HT-29 (cell line): ENCODE measurements around the gene BTBD16. TPM values are rescaled to one million over a fixed set of nuclear protein-coding genes. Genes with fewer than 3 reads are reported as not detected.

Experiments
- DNase-seq: peaks from one replicate; pipeline ENCODE4 v3.0.0-alpha.2; 2015; ENCODE audit warnings: low spot score
- total RNA-seq: library from RNA; depleted of rRNA; stranded (reverse); fragments of >200 nt; shearing (Covaris generic); gene quantifications from 2 replicates; pipeline ENCODE4 v1.2.3, GENCODE V29; 2014; rRNA removed

BTBD16 gene
- 4.0 and 4.7 TPM in 2 replicates for total RNA-seq

DNA sequence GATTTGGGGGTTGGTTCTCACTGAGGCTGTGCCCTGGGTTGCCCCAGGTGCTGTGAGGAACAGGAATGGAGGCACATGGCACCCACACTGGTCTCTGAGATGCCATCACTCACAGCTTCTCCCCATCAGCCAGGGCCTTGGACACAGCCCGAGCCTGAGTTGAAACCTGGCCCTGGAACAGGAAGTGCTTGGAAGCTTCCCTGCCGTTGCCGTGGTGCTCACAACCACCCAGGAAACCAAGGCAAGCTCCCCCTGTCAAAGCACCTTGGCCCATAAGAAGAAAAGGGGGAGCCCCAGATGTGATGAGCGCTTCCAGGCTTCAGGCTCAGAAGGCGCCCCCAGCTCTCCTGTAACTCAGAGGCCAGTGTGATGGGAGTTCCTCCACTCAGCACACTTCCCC is at the start of gene BTBD16:
Gene BTBD16, plus strand, starts transcription at position 221 of the 400 bp plus-strand sequence. CDS start 3,786 bp downstream, outside the sequence.
- no peak for DNase-seq

DNA sequence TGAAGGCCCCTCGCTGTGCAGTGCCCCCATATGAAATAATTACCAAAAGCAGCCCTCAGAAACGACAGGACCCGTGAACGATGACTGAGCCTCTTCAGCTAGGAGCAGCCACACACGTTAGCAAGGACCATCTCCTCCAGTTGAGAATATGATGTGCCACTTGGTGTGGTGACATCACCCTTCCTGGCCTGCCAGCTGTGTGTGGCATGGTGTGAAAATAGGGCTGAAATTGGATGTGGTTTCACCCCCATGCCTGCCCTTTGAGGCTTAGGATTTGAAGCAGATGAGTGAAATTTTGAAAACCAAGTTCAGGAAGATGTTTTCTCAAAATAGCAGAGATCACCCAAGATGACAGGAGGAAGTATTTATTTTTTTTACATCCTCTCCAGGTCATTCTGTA is 49.1 kb upstream of the BTBD16 start:
- no peak for DNase-seq

DNA sequence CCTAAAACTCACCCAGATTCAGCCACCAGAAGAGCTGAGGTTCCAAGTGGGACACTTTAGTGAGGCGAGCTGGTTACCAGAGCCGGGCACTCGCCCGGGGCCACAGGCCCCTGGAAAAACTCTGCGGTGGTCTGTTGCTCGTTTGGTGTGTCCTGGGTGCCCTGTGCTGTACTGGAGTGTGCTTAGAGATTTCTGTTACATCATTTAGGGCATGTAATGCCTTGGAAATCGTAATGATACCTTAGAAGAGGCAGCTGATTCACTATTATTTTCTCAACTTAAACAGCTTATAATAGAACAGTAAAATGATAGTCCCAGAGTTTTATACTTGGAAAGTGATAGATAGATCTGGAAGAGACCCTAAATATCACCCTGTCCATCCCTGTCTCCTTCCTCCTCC is 48.5 kb upstream of the BTBD16 start:
- no peak for DNase-seq

DNA sequence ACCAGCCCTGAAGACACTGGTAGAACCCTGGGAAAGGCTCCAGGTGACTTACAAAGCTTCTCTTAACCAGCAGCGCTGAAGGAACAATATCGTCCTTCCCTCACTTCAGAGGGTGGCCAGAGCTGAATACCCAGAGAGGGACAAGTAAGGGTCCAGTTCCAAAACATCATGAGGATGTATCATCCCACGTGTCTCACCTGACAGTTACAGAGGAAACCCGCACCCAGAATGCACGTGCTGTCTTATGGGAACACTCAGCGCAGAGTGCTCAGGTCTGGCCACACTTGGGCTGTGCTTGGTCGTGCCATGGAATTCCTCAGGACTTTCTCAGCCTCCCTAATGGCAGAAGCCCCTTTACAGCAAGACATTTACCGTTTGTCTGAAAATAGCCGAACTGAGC is 46.9 kb upstream of the BTBD16 start:
- DNase-seq: no peak

DNA sequence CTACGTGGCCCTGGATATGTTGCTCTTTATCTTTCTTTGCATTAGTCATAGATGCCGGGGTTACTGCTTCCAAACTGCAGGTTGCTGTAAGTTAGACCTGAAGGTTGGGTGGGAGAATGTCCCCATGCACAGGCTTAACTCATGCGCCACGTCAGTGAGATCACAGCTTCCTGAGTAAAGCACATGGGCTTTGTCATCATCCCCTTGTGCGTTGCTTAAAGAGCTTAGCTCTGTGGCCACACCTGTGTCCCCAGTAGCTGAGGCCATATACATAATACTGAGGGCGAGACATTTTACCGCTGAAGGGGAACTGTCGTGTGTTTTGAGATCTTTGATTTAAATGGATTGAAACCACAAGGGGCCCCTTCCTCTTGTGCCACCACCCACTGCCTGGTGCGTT is 45.8 kb upstream of the BTBD16 start:
- no peak for DNase-seq

DNA sequence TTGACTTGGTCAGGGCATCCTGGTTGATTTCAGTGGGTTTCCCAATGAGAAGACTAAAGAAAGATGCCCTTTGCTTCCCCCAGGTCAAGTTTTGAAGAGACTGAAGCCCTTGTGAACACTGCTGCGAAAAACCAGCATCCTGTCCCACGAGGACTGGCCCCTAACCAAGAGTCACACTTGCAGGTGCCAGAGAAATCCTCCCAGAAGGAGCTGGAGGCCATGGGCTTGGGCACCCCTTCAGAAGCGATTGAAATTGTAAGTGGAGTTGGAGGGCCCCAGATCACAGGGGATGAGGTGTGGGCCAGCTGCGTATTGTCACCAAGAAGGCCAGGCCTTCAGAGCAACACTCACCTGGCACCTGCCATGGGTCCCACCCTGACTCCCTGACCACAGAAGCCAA is 43.3 kb upstream of the BTBD16 start:
- no peak for DNase-seq

DNA sequence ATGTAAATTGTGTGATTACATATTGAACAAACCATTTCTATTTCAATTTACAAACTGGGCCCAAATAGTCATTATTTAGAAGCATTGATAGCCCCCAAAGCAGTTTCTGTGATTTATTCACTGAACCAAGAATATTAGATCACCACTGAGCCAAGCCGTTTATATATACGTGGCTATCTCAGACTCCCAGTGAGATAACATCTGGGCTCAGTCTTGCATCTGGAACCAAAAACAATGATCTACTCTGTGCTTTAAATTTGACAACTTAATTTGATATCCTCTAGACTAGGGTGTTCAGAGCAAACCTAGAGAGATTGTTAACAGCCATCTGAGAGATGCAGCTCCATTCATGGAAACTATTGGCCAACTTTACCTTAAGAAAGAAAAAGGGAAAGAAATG is 41.4 kb upstream of the BTBD16 start:
- no peak for DNase-seq

DNA sequence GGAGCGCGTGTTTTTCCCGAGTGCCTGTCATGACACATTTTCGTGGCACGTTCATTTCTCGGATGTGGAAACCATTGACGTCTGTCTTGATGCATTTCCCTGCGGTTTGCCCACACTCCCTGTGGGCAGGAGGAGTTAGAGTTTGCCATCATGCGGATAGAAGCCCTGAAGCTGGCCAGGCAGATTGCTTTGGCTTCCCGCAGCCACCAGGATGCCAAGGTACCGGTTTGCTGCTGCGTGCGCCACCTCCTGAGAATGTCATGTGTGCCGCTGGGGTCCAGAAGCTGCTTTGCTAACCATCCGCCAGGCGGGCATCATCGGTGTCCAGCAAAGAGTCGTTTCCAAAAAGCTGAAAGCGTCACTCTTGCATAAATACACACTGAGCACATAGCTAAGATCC is 40.9 kb upstream of the BTBD16 start:
- no peak for DNase-seq

DNA sequence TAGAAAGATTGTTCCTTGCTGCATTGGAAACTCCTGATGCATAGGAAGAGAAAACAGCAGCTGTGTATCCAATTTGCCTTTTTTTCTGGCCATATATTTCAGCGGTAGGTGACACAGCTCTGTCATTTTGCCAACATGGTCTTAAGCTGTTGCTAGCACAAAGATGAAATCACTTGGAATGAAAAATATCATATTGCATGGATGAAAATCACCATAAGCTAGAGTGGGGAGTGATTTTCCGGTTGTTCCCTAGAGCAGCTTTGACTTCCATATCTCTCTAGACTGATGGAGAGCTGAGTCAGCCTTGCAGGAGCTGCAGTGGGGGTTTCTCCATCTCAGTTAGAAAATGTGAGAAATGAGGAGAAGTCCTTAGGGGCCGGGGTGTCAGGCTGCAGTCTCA is 38.3 kb upstream of the BTBD16 start:
- DNase-seq: no peak

DNA sequence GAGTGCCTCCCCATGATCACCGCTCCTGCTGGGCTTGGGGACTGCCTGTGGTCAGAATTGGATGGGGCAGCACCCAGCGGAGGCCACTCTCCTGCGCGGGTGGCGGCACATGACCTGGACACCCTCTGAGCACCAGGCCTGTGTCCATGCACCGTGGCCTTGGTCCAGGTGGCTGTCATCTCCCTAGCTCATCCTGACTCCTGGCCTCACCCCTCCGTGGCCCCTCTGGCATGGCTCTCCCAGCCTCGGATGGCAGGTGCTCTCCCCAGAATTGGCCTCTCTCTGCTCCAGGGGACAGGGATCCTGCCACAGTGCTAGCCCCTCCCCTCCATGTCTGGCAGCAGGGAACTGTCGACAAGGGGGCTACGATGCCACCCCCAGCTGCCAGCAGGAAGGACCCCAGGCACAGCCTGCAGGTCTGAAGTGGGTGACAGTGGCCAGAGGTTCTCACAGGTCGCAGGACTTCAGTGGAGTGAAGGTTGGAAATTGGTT is 37.2 kb upstream of the BTBD16 start:
- DNase-seq: no peak

DNA sequence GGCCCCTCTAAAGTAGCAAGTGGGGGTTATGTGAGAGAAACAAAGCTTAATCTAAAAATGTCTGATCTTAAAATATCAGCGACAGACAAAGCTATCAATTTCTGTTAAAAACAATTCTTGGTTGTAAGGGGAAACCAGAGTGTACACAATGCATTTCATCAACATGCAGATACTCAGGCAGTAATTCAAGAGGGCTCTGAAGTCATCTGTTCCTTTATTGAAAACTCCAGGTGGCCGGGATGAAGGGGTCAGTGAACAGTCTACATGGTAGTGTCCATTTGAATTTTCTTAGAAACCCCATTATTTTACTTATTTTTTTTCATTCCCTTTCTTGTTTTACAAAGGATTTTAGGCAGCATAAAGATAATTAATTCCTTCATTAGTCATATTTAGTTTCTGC is 36.7 kb upstream of the BTBD16 start:
- DNase-seq: no peak

DNA sequence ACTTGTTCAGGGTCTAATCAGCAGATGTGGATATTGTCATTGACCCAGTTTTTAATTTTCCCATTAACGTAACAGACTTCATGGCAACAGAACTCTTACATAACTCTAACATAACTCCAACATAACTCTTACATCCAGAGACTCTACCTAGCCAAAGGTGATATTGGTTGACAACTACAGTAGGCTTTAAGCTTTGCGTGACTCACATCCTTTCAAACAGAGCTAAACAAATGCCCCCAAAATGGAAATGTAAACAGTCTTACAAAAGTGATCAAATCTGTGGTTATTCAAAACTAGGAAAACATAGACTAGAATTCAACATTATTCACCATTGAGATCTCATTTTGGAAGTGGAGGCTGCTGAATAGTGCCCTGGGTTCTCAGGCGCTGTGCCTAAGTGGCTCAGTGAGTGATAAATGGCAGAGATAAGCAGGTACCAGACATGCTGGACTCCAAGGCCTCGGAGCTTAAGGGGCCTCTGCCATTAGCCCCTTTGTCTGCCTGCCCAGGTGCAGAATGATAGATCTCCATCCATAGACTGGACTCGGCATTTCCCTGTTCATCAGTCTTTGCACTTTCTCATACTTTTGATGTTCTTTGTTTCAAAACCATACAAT is 34.3 kb upstream of the BTBD16 start:
- DNase-seq: no peak

DNA sequence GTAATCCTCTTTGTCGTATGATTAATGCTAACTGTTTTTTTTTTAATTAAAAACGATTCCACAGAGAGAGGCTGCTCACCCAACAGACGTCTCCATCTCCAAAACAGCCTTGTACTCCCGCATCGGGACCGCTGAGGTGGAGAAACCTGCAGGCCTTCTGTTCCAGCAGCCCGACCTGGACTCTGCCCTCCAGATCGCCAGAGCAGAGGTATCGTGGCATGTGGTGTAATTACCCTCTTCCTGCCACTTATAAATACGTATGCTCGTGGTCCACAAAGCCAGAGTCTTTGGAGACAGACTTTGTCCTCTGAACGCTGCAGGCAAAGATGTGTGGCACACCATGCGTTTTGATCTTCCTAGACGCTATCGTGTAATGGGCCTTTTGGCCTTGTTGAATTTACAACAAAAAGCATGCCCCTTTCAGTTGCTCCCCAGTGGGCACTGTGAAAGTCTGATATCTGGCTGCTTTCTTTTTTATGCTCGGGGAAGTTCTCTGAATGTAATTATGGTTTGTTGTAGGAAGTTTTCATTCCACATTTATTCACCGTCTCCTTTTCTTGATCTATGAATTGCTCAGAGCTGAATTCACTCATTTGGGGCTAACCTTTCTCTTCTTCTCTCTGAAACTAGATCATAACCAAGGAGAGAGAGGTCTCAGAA is 33.6 kb upstream of the BTBD16 start:
- no peak for DNase-seq

DNA sequence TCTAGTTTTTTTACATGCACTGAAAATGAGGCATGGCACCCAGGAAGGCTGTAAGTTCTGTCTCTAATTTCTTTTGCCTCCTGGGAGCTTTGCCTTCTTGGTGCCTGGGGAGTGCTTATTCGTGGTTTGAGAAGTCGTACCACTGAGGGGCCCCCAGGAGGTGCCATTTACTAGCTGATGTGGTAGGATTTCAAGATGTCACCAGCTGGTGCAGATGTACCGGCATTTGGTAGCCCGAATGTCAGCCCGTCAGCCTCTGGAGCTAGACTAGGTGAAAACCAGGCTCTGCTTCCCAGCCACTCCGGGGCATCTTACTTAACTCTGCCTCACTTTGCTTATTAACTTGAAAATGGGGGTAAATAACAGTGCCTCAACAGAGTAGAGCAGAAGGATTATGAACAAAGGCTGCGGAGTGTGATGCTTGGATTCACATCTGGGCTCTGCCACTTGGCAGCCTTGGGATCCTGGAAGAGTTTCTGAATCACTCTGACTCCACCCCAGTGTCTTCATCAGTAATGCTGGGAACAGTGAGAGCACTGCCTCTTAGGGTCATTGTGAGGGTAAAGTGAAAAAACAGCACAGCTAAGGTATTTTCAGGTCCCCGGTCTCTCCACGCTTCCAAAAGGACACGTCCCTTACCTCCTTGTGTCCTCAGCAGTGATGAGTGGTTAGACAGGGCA is 31.4 kb upstream of the BTBD16 start:
- no peak for DNase-seq

DNA sequence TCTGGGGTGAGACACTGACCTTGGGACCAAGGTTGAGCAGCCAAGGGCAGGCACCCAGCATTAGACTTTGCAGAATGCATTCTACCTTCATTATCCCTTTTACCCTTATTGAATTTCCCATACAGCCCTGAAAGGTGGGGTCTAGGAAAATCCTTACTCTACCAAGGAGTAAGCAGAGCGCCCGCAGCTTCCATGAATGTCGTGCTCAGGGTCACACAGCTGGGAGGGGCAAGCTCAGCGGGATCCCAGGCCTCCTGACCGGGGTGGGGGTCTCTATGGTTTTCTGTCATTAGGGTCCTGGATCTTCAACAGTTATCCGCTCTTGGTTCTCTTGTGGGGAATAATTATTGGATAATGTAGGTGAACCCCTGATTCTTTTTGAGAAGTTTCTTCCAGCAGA is 30.7 kb upstream of the BTBD16 start:
- no peak for DNase-seq

DNA sequence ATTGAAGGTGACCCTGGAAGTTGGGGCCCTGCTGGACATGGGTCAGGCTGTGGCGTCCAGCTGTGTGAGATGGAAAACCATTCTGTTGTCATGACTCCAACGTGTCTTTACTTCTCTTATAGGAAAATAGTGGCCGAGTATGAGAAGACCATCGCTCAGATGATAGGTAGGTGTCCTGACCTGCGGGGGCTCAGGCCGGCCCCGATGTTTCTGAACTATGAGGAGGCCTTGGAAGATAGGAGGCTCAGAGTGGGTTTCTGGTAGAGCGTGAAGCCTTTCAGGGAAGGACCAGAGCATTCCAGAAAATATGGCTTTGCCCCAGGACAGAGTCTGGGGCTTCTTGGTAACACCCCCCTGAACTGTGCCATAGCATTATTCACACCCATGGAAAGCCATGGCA is 29.3 kb upstream of the BTBD16 start:
- no peak for DNase-seq

DNA sequence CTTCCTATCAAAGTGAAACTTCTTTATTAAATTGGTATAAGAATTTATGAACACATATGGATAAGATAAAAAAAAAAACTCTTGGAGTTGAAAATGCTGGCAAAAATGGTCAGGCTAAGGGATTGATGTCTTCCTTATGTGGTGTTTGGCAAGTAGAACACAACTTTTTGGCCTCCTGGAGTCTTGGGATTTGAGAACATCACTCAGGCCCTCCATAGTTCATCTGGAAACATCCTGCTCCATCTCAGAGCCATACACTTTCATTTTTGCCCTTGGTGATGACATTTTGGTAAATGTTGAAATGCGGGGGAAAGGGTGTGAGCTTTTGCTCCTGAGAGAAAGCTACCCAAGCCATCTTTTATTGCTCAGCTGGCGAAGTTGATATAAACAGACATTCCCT is 27.5 kb upstream of the BTBD16 start:
- DNase-seq: no peak

DNA sequence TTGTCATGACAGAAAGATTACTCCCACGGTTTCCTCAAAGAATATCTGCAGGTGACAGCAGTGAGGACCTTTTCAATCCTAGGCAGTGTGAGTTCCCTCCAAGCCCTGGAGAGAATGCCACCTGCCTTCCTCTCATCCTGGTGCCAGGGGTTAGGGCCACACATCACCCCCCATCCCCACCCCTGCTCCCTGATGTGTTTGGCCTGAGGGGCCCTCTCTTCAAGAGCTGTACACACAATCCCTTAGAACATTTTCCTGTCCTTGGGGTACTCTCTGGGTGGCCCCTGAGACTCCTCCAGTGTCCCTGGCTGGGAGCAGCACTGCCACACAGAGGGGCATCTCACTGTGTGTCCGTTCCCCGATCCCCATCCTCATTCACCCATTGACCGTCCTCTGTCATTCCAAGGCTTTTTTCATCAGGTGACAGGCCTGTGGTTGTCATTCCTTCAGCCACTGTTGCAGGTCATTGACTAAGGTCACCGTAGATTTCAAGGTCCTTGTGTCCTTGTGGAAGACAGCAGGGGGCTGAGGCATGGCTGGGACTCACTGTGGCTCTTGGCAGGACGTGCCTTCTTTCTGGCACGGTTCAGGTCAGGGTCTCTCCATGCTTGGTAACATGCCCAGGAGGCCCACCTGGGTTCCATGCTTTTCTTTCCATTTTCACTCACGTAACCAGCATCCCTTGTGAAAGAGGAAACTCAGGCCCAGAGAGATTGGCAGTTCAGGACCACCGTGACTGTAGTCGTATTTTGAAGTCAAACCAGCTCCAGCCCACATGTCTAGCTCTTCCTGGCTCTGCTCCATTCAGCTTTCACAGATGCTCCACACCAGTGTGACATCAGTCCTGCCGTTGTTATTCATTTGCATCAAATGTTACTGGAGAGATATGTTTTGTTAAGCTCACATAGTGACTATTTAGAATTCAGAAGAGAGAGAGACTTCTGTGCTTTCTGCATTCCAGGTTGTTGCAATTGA is 26.8 kb upstream of the BTBD16 start:
- no peak for DNase-seq

DNA sequence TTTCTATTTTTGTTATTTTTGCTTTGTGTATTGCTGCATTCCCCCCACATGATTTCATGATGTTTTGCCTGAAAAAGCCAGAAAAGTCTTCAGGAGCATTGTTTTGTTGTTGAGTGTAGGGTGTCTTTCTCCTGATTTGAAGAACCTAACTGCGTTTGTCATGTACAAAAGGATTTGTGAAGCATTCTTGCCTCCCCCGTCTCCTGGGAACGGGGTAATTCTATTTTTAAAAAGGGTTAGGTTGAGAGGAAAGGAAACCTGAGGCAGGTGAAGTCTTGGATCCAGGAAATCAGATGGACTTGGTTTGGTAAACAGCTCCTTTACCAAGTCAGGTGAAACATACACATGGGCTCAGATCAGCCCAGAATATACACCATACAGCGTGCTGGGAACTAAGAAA is 26.0 kb upstream of the BTBD16 start:
- no peak for DNase-seq

DNA sequence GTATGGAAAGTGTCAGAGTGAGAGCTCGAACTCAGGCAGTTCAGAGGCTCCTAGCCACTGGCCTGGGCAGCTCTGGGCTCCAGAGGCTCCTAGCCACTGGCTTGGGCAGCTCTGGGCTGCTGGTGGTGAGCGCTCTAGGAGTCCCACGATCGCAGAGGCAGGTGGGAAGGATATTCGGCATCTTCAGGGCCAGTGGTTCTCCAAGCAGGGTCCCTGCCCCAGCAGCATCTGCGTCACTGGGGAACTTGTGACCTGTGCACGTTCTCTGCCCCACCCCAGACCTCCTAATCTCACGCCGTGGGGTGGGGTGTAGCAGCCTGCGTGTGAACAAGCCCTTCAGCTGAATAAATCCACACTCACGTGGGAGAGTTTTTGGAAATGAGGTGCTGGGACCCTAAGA is 25.2 kb upstream of the BTBD16 start:
- DNase-seq: no peak

DNA sequence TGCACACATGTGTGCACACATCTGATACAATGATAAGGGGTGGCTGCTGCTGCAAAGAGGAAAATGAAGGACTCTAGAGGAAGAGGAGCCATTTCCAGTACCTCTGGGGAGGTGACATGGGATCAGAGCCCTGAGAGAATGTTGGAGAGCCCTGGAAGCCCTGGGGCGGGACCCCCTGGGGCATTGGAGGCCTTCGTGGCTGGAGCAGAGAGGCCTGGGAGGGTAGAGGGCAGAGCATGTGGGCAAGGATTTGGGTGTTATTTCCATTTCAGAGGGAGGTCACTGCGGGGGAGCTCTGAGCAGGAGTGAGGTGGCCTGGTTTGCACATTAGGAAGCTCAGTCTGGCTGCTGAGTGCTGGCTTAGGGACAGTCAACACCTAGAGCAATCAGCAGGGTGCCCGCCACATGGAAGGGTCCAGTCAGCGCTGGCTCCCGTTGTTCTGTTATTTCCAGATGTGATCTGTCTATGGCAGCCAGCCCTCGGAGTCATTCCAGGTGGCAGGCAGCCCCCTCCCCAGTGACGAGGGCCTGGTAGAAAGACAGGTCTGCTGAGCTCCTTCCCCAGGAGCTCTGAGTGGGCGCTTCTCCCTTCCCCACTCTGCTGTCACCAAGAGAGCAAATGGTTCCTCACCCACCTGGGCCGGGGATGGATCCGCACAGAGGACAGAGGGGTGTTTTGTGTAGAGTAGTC is 24.1 kb upstream of the BTBD16 start:
- no peak for DNase-seq
